ENCODE results near the gene TAX1BP3.

TAX1BP3 gene

DNA sequence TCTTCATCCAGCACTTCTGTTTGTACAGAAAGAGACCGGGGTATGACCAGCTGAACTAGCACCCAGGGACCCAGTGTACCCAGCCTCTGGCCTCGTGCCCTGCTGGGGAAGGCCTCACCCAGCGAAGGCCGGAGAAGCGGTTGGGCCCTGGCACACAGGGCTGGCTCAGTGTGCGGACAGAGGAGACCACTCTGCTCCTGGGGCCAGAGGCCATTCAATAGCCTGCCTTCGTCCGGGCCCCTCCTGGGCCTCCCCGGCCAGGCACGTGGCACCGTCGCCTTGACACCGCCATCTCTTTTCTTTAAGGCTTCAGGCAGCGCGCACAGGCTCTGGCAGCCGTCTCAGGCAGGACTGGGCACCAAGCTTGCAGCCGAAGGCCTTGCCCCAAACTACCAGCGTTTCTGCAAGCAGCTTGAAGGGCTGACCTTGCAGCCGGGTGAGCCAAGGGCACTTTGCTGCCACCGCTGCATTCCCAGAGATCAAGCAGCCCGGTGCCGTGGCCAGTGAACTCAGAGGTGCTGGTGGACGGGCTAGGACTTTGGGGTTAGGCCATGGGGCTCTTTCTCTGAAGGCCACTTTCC, 8.0 kb downstream of the TAX1BP3 start:
- no peak for TF ChIP-seq CTCF (IDR thresholded peaks at IDR 0.05)

DNA sequence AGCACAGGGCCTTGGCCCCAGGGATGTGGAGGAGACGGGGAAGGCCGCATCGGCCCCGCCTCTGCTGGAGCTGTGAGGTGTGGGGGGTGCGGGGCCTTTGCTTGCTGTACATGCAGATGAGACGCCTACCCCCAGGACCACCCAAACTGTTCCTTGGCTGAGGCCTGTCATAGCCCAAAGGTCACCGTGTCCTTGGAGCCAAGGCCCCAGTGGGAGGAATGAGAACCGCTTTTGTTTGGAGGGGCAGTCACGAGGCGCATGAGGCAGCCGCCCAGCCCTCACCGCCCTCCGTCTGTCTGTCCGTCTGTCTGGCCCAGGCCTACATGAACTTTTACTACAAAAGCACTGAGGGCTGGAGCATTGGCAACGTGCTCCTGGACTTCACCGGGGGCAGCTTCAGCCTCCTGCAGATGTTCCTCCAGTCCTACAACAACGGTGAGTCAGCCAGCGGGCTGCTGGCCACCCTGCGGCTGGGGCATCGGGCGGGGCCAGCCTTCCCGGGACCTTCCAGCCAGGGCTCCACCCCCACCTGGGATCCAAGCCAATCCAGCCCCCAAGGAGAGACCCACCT, 8.8 kb downstream of the TAX1BP3 start:
- no peak for TF ChIP-seq CTCF (IDR thresholded peaks at IDR 0.05)

GRCh38 chr17:3658784-3659449, 9.5 kb downstream of the TAX1BP3 start:
- TF ChIP-seq CTCF (IDR thresholded peaks at IDR 0.05): no peak

DNA sequence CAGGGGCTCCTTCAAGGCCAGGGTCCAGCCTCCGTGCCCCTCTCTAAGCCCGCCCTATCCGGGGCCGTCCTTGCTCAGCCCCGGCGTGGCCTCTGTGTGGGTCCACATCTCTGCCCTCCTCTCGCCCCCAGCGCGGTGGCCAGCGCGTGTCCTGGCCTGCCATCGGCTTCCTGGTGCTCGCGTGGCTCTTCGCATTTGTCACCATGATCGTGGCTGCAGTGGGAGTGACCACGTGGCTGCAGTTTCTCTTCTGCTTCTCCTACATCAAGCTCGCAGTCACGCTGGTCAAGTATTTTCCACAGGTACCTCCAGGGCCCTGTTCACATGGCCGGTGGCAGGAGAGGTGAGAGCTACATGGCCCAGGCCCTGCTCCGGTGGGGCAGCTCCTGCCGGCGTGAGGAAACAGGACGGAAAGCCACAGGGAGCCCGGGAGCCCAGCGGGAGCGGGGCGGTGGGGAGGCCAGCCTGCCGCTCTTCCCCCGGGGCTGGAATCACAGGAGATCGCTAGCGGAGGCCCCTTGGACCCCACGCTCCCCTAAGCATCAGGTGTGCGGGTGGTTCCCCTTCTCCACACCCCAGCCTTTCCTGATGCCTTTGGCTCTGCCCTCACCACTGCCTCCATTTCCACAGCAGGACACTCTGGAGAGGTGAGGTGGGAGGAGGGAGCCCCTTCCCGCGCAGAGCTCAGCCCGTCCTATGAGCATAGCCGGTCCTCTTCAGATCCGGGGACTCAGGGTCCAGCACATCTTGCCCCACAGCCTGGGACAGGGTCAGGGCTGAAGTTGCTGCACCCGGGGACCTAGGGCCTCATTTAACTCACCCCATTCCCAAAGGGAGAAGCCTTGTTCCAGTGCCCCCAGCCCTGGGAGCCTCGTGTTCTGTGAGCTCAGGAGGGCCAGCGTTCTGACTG, 10.2 kb downstream of the TAX1BP3 start:
- no peak for TF ChIP-seq CTCF (IDR thresholded peaks at IDR 0.05)

GRCh38 chr17:3657588-3657869, 10.8 kb downstream of the TAX1BP3 start:
- no peak for TF ChIP-seq CTCF (IDR thresholded peaks at IDR 0.05)

GRCh38 chr17:3656755-3657587, 11.4 kb downstream of the TAX1BP3 start:
- no peak for TF ChIP-seq CTCF (IDR thresholded peaks at IDR 0.05)

- no peak for TF ChIP-seq CTCF (IDR thresholded peaks at IDR 0.05)
Measured at GRCh38 chr17:3656353-3656752, 12.0 kb downstream of the TAX1BP3 start.

Measured in LNCAP (cell line).